SK-N-SH treated with all-trans-retinoic acid at 6 μM for 48 hours (cell line): ENCODE data around the gene GUCA2B.

Source experiments
- ATAC-seq: fragments of 200-7000 bp; cut with Tn5 transposase; 3 replicates; pipeline ENCODE4 v1.9.1; 2020; ENCODE audit warnings: mild to moderate bottlenecking, moderate library complexity
- ARNTL ChIP-seq: fragments of 450-650 bp; formaldehyde crosslinking; IDR thresholded peaks from 2 replicates; pipeline ENCODE4 v1.5.0; 2020; ENCODE audit warnings: low read depth, mild to moderate bottlenecking, moderate library complexity, borderline replicate concordance
- BACH2 ChIP-seq: fragments of 250-450 bp; sonication (Bioruptor Pico); IDR thresholded peaks from 2 replicates; pipeline ENCODE4 v1.9.0; 2021; ENCODE audit warnings: mild to moderate bottlenecking, borderline replicate concordance
- CSDC2 ChIP-seq: fragments of 250-450 bp; sonication (Bioruptor Pico); IDR thresholded peaks from 2 replicates; pipeline ENCODE4 v1.5.0; 2020; ENCODE audit warnings: mild to moderate bottlenecking, moderate library complexity
- ESRRG ChIP-seq: fragments of 250-450 bp; sonication (Bioruptor Pico); IDR thresholded peaks from 2 replicates; pipeline ENCODE4 v1.6.1; 2021; ENCODE audit warnings: mild to moderate bottlenecking
- ISL1 ChIP-seq: fragments of 250-450 bp; sonication (Bioruptor Pico); IDR thresholded peaks from 2 replicates; pipeline ENCODE4 v2.1.2; 2022; ENCODE audit warnings: mild to moderate bottlenecking, moderate library complexity
- OSR1 ChIP-seq: fragments of 250-450 bp; sonication (Bioruptor Pico); IDR thresholded peaks from 2 replicates; pipeline ENCODE4 v1.8.0; 2022; ENCODE audit warnings: moderate library complexity, mild to moderate bottlenecking, inconsistent platforms
- PPARA ChIP-seq: fragments of 250-450 bp; sonication (Bioruptor Pico); IDR thresholded peaks from 2 replicates; pipeline ENCODE4 v1.5.0; 2020; ENCODE audit warnings: mild to moderate bottlenecking, borderline replicate concordance
- RARB ChIP-seq: fragments of 250-450 bp; sonication (Bioruptor Pico); IDR thresholded peaks from 2 replicates; pipeline ENCODE4 v1.8.0; 2021; ENCODE audit warnings: mild to moderate bottlenecking, moderate library complexity
- SNAI2 ChIP-seq: fragments of 250-450 bp; sonication (Bioruptor Pico); IDR thresholded peaks from 2 replicates; pipeline ENCODE4 v1.5.0; 2020; ENCODE audit warnings: mild to moderate bottlenecking, moderate library complexity
- TOX ChIP-seq: fragments of 250-450 bp; sonication (Bioruptor Pico); IDR thresholded peaks from 2 replicates; pipeline ENCODE4 v1.8.0; 2021; ENCODE audit warnings: mild to moderate bottlenecking, moderate library complexity, borderline replicate concordance
- ZC3H10 ChIP-seq: fragments of 250-450 bp; sonication (Bioruptor Pico); IDR thresholded peaks from 2 replicates; pipeline ENCODE4 v1.5.1; 2021; ENCODE audit warnings: mild to moderate bottlenecking, moderate library complexity
- ZFP3 ChIP-seq: fragments of 250-450 bp; sonication (Bioruptor Pico); IDR thresholded peaks from 2 replicates; pipeline ENCODE4 v1.5.0; 2020; ENCODE audit warnings: mild to moderate bottlenecking, moderate library complexity
- ZFP30 ChIP-seq: fragments of 450-650 bp; formaldehyde crosslinking; IDR thresholded peaks from 2 replicates; pipeline ENCODE4 v1.5.0; 2022; ENCODE audit warnings: mild to moderate bottlenecking, moderate library complexity
- ZNF565 ChIP-seq: fragments of 450-650 bp; formaldehyde crosslinking; conservative IDR thresholded peaks from 2 replicates; pipeline ENCODE4 v1.5.0; 2020; ENCODE audit warnings: low read depth, mild to moderate bottlenecking, moderate library complexity
- ZNF70 ChIP-seq: fragments of 450-650 bp; formaldehyde crosslinking; IDR thresholded peaks from 2 replicates; pipeline ENCODE4 v1.5.0; 2020; ENCODE audit warnings: mild to moderate bottlenecking, moderate library complexity
- ZNF8 ChIP-seq: fragments of 450-650 bp; formaldehyde crosslinking; IDR thresholded peaks from 2 replicates; pipeline ENCODE4 v1.5.0; 2020; ENCODE audit warnings: mild to moderate bottlenecking, moderate library complexity
- TF ChIP-seq, protein P1 (sequence below): fragments of 250-450 bp; sonication (Bioruptor Pico); IDR thresholded peaks from 2 replicates; pipeline ENCODE4 v1.8.0; 2020; ENCODE audit warnings: mild to moderate bottlenecking, moderate library complexity, borderline replicate concordance
- TF ChIP-seq, protein P2 (sequence below): fragments of 250-450 bp; sonication (Bioruptor Pico); IDR thresholded peaks from 2 replicates; pipeline ENCODE4 v1.5.1; 2020; ENCODE audit warnings: low read depth, mild to moderate bottlenecking, moderate library complexity
- TF ChIP-seq, protein P3 (sequence below): fragments of 250-450 bp; sonication (Bioruptor Pico); IDR thresholded peaks from 2 replicates; pipeline ENCODE4 v1.5.1; 2021; ENCODE audit warnings: mild to moderate bottlenecking, moderate library complexity
- TF ChIP-seq, protein P4 (sequence below): fragments of 250-450 bp; sonication (Bioruptor Pico); IDR thresholded peaks from 2 replicates; pipeline ENCODE4 v1.8.0; 2021; ENCODE audit warnings: low read depth, mild to moderate bottlenecking, moderate library complexity, borderline replicate concordance
- TF ChIP-seq, protein P5 (sequence below): fragments of 250-450 bp; sonication (Bioruptor Pico); IDR thresholded peaks from 2 replicates; pipeline ENCODE4 v1.5.0; 2020; ENCODE audit warnings: mild to moderate bottlenecking, moderate library complexity

Gene GUCA2B

DNA sequence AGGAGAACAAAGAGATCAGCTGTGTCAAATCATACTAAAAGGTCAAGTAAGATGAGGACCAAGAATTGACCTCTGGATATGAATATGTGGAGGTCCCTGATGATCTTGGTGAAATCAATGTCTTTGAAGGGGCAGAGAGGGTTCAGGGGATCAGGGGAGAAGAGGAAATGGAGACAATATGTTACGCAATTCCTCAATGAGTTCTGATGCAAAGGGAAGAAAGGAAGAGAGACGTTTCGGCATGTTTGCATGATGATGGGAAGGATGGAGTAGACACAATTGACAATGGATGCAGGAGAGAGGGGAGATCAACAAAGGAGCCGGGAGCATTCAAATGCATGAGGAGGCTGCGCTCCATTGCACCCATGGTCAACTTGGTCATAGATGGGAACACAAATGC, 36.0 kb upstream of the GUCA2B start (continued):
- TF ChIP-seq, protein P1, sequence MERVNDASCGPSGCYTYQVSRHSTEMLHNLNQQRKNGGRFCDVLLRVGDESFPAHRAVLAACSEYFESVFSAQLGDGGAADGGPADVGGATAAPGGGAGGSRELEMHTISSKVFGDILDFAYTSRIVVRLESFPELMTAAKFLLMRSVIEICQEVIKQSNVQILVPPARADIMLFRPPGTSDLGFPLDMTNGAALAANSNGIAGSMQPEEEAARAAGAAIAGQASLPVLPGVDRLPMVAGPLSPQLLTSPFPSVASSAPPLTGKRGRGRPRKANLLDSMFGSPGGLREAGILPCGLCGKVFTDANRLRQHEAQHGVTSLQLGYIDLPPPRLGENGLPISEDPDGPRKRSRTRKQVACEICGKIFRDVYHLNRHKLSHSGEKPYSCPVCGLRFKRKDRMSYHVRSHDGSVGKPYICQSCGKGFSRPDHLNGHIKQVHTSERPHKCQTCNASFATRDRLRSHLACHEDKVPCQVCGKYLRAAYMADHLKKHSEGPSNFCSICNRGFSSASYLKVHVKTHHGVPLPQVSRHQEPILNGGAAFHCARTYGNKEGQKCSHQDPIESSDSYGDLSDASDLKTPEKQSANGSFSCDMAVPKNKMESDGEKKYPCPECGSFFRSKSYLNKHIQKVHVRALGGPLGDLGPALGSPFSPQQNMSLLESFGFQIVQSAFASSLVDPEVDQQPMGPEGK (CRISPR knock-in tag), result no peak
- TF ChIP-seq PPARA (CRISPR knock-in tag), result no peak
- no peak for TF ChIP-seq ZNF8 (CRISPR knock-in tag)
- TF ChIP-seq ZNF70 (CRISPR knock-in tag), result no peak
- TF ChIP-seq, protein P2, sequence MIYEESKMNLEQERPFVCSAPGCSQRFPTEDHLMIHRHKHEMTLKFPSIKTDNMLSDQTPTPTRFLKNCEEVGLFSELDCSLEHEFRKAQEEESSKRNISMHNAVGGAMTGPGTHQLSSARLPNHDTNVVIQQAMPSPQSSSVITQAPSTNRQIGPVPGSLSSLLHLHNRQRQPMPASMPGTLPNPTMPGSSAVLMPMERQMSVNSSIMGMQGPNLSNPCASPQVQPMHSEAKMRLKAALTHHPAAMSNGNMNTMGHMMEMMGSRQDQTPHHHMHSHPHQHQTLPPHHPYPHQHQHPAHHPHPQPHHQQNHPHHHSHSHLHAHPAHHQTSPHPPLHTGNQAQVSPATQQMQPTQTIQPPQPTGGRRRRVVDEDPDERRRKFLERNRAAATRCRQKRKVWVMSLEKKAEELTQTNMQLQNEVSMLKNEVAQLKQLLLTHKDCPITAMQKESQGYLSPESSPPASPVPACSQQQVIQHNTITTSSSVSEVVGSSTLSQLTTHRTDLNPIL, result no peak
- no peak for TF ChIP-seq OSR1 (CRISPR knock-in tag)
- no peak for TF ChIP-seq SNAI2

DNA sequence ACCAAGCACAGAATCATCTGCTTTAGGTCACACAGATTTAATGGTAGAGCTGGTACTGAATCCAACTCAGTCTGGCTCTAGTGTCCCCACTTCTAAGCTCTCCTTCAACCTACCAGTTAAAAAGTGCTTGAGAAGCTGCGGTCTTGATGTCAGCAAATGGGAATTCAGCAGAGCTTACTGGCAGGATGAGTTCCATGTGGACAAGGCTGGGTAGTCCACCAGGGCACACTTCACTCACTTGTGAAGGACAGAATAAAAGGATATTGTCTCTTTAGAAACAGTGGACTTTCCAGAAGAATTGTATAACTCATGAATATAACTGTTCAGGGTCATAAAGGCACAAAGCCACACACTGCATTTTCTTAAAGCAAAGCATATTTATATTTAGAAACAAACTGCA, 35.1 kb upstream of the GUCA2B start:
- ATAC-seq, result no peak
- TF ChIP-seq, protein P1 (CRISPR knock-in tag), result no peak
- TF ChIP-seq ZNF8 (CRISPR knock-in tag) (no peak), PPARA (CRISPR knock-in tag) (no peak), ARNTL (CRISPR knock-in tag) (no peak), TOX (CRISPR knock-in tag) (no peak), SNAI2 (no peak), ZNF565 (CRISPR knock-in tag) (no peak), RARB (CRISPR knock-in tag) (no peak), ZC3H10 (no peak), ESRRG (CRISPR knock-in tag) (no peak), ISL1 (CRISPR knock-in tag) (no peak), ZFP30 (CRISPR knock-in tag) (no peak), OSR1 (CRISPR knock-in tag) (no peak)
- TF ChIP-seq, protein P3, sequence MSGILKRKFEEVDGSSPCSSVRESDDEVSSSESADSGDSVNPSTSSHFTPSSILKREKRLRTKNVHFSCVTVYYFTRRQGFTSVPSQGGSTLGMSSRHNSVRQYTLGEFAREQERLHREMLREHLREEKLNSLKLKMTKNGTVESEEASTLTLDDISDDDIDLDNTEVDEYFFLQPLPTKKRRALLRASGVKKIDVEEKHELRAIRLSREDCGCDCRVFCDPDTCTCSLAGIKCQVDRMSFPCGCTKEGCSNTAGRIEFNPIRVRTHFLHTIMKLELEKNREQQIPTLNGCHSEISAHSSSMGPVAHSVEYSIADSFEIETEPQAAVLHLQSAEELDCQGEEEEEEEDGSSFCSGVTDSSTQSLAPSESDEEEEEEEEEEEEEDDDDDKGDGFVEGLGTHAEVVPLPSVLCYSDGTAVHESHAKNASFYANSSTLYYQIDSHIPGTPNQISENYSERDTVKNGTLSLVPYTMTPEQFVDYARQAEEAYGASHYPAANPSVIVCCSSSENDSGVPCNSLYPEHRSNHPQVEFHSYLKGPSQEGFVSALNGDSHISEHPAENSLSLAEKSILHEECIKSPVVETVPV (CRISPR knock-in tag), result no peak
- TF ChIP-seq, protein P4, sequence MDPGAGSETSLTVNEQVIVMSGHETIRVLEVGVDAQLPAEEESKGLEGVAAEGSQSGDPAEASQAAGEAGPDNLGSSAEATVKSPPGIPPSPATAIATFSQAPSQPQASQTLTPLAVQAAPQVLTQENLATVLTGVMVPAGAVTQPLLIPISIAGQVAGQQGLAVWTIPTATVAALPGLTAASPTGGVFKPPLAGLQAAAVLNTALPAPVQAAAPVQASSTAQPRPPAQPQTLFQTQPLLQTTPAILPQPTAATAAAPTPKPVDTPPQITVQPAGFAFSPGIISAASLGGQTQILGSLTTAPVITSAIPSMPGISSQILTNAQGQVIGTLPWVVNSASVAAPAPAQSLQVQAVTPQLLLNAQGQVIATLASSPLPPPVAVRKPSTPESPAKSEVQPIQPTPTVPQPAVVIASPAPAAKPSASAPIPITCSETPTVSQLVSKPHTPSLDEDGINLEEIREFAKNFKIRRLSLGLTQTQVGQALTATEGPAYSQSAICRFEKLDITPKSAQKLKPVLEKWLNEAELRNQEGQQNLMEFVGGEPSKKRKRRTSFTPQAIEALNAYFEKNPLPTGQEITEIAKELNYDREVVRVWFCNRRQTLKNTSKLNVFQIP, result no peak
- TF ChIP-seq, protein P2, result no peak

DNA sequence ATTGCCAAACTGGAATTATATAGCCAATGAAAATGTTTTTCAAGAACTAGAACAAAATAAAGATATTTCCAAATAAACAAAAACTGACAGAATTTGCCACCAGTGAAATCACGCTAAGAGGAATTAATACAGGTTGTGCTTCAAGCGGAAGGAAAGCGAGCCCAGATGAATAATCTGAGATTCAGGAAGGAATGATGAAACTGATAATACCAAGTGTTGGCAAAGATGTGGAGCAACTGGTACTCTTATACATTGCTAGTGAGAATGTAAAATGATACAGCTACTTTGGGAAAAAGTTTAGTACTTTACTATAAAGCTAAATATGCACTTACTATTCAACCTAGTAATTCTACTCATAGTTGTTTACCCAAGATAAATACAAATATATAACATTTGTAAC, 30.8 kb upstream of the GUCA2B start:
- no peak for ATAC-seq
- TF ChIP-seq ZFP3 (CRISPR knock-in tag) (no peak), TOX (CRISPR knock-in tag) (no peak), OSR1 (CRISPR knock-in tag) (no peak)

DNA sequence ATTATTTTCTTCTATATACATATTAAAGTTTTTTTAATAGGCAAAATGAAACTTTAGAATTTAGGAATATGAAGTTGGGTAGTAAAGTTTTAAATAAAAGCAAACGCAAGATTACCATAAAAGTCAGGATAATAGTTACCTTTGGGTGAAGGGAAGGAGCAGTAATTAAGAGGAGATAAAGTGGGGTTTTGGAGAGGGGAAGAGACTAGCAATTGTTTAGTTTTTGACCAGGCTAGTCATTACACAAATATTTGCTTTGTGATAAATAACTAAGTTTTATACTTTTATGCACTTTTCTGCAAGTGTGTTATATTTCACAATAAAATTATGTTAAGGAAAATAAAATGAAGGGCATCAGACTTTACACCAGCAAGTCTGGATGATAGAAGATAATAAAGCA, 27.7 kb upstream of the GUCA2B start:
- no peak for ATAC-seq
- TF ChIP-seq ZNF565 (CRISPR knock-in tag), result no peak
- no peak for TF ChIP-seq CSDC2 (CRISPR knock-in tag)
- TF ChIP-seq, protein P4, result no peak
- TF ChIP-seq BACH2, result no peak
- no peak for TF ChIP-seq RARB (CRISPR knock-in tag)
- no peak for TF ChIP-seq ZC3H10
- TF ChIP-seq, protein P5, sequence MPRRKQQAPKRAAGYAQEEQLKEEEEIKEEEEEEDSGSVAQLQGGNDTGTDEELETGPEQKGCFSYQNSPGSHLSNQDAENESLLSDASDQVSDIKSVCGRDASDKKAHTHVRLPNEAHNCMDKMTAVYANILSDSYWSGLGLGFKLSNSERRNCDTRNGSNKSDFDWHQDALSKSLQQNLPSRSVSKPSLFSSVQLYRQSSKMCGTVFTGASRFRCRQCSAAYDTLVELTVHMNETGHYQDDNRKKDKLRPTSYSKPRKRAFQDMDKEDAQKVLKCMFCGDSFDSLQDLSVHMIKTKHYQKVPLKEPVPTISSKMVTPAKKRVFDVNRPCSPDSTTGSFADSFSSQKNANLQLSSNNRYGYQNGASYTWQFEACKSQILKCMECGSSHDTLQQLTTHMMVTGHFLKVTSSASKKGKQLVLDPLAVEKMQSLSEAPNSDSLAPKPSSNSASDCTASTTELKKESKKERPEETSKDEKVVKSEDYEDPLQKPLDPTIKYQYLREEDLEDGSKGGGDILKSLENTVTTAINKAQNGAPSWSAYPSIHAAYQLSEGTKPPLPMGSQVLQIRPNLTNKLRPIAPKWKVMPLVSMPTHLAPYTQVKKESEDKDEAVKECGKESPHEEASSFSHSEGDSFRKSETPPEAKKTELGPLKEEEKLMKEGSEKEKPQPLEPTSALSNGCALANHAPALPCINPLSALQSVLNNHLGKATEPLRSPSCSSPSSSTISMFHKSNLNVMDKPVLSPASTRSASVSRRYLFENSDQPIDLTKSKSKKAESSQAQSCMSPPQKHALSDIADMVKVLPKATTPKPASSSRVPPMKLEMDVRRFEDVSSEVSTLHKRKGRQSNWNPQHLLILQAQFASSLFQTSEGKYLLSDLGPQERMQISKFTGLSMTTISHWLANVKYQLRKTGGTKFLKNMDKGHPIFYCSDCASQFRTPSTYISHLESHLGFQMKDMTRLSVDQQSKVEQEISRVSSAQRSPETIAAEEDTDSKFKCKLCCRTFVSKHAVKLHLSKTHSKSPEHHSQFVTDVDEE, result no peak
- TF ChIP-seq PPARA (CRISPR knock-in tag), result no peak
- no peak for TF ChIP-seq ZNF8 (CRISPR knock-in tag)
- no peak for TF ChIP-seq ESRRG (CRISPR knock-in tag)
